VCaP (cell line): ENCODE measurements around the gene C11orf24.

ENCODE experiments used
- H3K27ac ChIP-seq: fragments of 450-650 bp; 2 replicates; pipeline ENCODE4 v1.5.1; 2017
- TF ChIP-seq, protein P1 (sequence below): fragments of 450-650 bp; conservative IDR thresholded peaks from 2 replicates; pipeline ENCODE4 v1.5.1; 2017; ENCODE audit warnings: mild to moderate bottlenecking, moderate library complexity

C11orf24 gene

DNA sequence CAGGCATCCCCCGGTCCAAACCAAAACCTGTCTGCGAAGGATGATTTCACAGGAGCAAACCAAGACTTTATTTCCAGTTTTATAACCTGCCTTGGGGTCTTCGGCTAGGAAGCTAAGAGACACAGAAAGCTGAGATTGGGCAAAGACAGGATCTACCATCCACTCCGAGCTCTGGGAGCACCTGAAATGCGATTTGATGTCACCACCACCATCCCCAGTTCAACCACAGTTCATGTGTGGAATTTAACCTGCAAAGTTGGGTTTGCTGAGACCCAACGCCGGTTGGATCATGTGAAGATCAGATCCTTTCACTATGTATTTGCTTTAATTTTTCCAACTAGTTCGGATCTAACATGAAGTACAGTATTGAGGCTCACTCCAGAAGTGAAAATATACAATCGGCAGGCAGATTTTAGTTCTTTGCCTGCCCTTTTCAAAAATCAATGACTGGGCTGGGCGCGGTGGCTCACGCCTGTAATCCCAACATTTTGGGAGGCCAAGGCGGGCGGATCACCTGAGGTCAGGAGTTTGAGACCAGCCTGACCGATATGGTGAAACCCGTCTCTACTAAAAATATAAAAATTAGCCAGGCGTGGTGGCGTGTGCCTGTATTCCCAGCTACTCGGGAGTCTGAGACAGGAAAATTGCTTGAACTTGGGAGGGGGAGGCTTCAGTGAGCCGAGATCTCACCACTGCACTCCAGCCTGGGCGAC is 1.4 kb upstream of the C11orf24 start:
- TF ChIP-seq, protein P1, sequence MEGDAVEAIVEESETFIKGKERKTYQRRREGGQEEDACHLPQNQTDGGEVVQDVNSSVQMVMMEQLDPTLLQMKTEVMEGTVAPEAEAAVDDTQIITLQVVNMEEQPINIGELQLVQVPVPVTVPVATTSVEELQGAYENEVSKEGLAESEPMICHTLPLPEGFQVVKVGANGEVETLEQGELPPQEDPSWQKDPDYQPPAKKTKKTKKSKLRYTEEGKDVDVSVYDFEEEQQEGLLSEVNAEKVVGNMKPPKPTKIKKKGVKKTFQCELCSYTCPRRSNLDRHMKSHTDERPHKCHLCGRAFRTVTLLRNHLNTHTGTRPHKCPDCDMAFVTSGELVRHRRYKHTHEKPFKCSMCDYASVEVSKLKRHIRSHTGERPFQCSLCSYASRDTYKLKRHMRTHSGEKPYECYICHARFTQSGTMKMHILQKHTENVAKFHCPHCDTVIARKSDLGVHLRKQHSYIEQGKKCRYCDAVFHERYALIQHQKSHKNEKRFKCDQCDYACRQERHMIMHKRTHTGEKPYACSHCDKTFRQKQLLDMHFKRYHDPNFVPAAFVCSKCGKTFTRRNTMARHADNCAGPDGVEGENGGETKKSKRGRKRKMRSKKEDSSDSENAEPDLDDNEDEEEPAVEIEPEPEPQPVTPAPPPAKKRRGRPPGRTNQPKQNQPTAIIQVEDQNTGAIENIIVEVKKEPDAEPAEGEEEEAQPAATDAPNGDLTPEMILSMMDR, result no peak
- H3K27ac ChIP-seq, result peak overlapping the region; percentile 96

DNA sequence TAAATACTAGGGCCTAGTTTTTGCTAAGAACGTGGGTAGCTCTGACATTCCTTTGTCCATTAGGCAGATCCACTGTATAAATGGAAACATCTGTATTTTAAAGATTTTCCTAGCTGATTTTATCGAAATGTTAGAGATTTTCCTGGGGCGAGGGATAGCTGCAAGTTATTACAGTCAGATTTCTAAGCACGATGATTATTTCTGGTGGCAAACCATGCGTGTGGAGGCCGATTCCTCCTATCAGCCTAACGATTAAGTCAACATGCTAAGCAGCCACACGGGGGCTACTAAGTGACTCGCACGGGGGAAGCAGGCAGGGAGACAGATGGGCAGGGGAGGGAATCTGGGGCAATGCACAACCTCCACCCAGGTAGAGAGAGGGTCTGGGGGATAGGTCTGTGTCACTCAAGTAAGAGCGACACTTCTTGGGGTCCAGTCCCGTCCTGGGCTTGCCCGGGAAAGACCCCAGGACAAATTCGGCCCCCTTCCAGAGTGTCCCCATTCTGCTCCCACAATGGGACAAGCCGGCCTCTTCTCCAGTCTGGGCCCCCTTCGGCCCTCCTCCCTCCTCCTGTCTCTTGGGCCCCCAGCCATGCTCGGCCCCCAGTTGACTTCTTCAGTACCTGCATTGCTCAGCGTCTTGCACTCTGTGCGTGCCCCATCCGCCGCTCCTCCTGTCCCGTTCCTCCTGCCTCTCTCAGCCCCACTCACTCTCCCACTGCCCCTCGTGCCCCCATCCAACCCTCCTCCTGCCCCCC is 571 bp downstream of the C11orf24 start:
- H3K27ac ChIP-seq, result peak overlapping the region; percentile 96
- TF ChIP-seq, protein P1, result peak; percentile 83

- TF ChIP-seq, protein P1, result no peak
- peak overlapping the region; percentile 96 for H3K27ac ChIP-seq
These were observed 1.4 kb downstream of the C11orf24 start for GRCh38 chr11:68270196-68271022.

GRCh38 chr11:68269414-68270081 is 2.2 kb downstream of the C11orf24 start:
- H3K27ac ChIP-seq, result peak overlapping the region; percentile 96
- TF ChIP-seq, protein P1, result no peak

DNA sequence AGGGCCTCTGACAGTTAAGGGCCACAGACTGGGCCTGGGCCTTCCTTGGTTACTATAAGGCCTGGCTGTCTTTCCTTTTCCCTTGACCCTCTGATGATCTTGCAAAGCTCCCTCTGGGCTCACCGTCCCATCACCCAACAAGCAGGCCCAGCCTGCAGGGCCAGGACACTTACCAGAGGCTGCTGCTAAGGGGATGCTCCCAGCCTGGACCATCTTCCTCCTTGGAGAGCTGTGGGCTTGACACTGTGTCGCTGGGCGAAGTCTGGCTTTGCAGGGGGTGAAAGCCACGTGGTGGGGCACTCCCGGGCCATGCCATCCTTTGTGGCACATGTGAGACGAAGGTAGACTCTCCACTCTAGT is 3.9 kb downstream of the C11orf24 start:
- TF ChIP-seq, protein P1, result no peak
- no peak overlapping the region for H3K27ac ChIP-seq

GRCh38 chr11:68266936-68267880 is 4.6 kb downstream of the C11orf24 start:
- TF ChIP-seq, protein P1, result no peak
- no peak overlapping the region for H3K27ac ChIP-seq
